ENCODE data around the gene S100A2. TPM values are rescaled to one million over a fixed set of nuclear protein-coding genes. Genes with fewer than 3 reads are reported as not detected.

Gene S100A2
- total and polyA plus RNA-seq, 2 of the 8 experiments (the other 6 are each of a cell fraction or from before 2014, with no cell fraction given): 0.86 TPM; not detected in 1

DNA sequence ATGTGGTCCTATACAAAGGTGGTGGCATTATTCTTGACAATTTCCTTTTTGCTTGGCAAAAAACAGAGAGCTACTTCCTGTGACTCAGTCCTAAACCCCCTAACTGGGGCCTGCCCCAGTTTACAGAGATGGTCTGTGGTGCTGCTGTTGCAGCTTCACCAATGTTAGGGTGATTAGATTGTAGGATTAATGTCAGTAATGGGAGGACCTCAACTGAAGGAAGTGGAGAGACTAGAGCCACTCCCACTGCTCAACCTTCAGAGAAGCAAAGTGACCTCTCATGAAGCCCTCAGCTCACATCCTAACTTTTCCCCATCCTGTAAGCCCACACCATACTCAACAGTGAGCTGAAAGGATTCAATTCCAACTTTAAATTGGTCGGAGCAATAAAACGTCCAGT, 33.5 kb downstream of the S100A2 start (continued):
- TF ChIP-seq BCL11A (IDR thresholded peaks at IDR 0.05; ENCODE audit: low read depth in 2 of 2, low read length in 2 of 2): no peak
- TF ChIP-seq HDAC6 (IDR thresholded peaks at IDR 0.05; ENCODE audit: low read depth, low read length): no peak
- no peak for TF ChIP-seq FOSL1 (IDR thresholded peaks at IDR 0.05; ENCODE audit: insufficient read depth, low read depth, low read length)
- TF ChIP-seq POLR2AphosphoS5 (IDR thresholded peaks at IDR 0.05; ENCODE audit: low read depth, low read length): no peak
- no peak for TF ChIP-seq SP2 (IDR thresholded peaks at IDR 0.05; ENCODE audit: low read length)
